Right lobe of liver (tissue), 6 donors: ENCODE measurements around the gene DNM3. TPM values are rescaled to one million over a fixed set of nuclear protein-coding genes. Genes with fewer than 3 reads are reported as not detected.
A peak's percentile ranks its signal among the peaks of the same experiment; 100 is the strongest.

Source experiments
- ATAC-seq, 4 donors: fragments of 200-7000 bp; cut with Tn5 transposase; one replicate each; pipeline ENCODE4 v1.9.1; 2020; ENCODE audit warnings: mild to moderate bottlenecking in 4 of 4, moderate library complexity in 4 of 4
- DNase-seq, 3 donors: peaks; one replicate each; pipeline ENCODE4 v3.0.0-alpha.2; 2020
- H3K27ac ChIP-seq, 3 donors: fragments of 200-600 bp; one replicate each; pipeline ENCODE4 v1.8.0; 2022
- H3K27me3 ChIP-seq, 2 donors: fragments of 200-600 bp; one replicate each; pipeline ENCODE4 v1.8.0; 2022
- H3K36me3 ChIP-seq, 4 donors: fragments of 200-600 bp; sonication (generic) in 1 of 4; one replicate each; pipeline versions ENCODE4 v1.5.1 to v1.8.0; 2017 to 2022; ENCODE audit warnings: control low read depth in 1 of 4
- H3K4me1 ChIP-seq, 4 donors: fragments of 200-600 bp; sonication (generic) in 1 of 4; one replicate each; pipeline versions ENCODE4 v1.5.1 to v1.8.0; 2017 to 2022; ENCODE audit warnings: control low read depth in 1 of 4
- H3K4me3 ChIP-seq, 3 donors: fragments of 200-600 bp; one replicate each; pipeline ENCODE4 v1.8.0; 2022
- H3K9me3 ChIP-seq, 4 donors: fragments of 200-600 bp; sonication (generic) in 1 of 4; one replicate each; pipeline versions ENCODE4 v1.5.1 to v1.8.0; 2017 to 2022; ENCODE audit warnings: control low read depth in 1 of 4
- CTCF ChIP-seq, 4 donors: fragments of 200-600 bp in 3 of 4; fragments of 450-650 bp in 1 of 4; IDR thresholded peaks; one replicate each; pipeline versions ENCODE4 v1.5.1 to v1.8.0; 2016 to 2022; ENCODE audit warnings: antibody characterized with exemption in 4 of 4, mild to moderate bottlenecking in 2 of 4
- POLR2A ChIP-seq: fragments of 450-650 bp; IDR thresholded peaks from one replicate; pipeline ENCODE4 v1.6.1; 2017; ENCODE audit warnings: antibody characterized with exemption, mild to moderate bottlenecking
- WGBS: methylation state at CpG from one replicate; pipeline ENCODE4 v1.1.6; 2018; ENCODE audit warnings: low coverage, low lambda C conversion rate; ENCODE audit not compliant: insufficient coverage; ENCODE audit errors: missing lambda C conversion rate; 5-methylcytosine and 5-hydroxymethylcytosine counted together
- intact Hi-C, 2 donors: fragments of 100-400 bp; cut with DNase I; formaldehyde crosslinking; loops; one replicate each; pipeline versions ENCODE4 v1.11.2 to v1.14.1; 2022
- total RNA-seq, 6 experiments: library from RNA; depleted of rRNA in 2 of 6; stranded (reverse); fragments of >200 nt in 2 of 6; fragmentation: NEBNext Ultra II Directional in 3 of 6; extraction: Animal tissue kit (Norgen Biotek cat#: 25700) in 3 of 6; gene quantifications; one replicate each; pipeline versions ENCODE4 v1.1.0 to v1.2.4, GENCODE V29; 2016 to 2023
- donor health status: DM: no; HTN: yes; CAD: no.
- donor health status: DM: no; HTN: no; CAD: no.
- donor health status: DM: no; HTN: no; CAD: no.
- donor health status: DM: no; HTN: yes; CAD: no.
- donor health status: DM: no; HTN: yes; CAD: no.

DNM3 gene
- total RNA-seq, 6 experiments from 2014 or later: 0.29 to 0.92 (median 0.43) TPM

GRCh38 chr1:171817511-171818265, 23.6 kb upstream of the DNM3 start:
- ATAC-seq: peak in 2 of 4 donors; percentile 39 to 77

GRCh38 chr1:171819946-171820345, 21.4 kb upstream of the DNM3 start:
- 59% methylated on average over 2 of the region's 2 CpGs for WGBS
- intact Hi-C loops: loop anchor here in 1 of 2 donors (10.0 kb wide), 1 partner anchor 135 kb away; no protein-coding TSS in a partner anchor
- TF ChIP-seq CTCF (IDR thresholded peaks at IDR 0.05): no peak
- TF ChIP-seq POLR2A: no peak

More at GRCh38 chr1:171817511-171818265, 23.6 kb upstream of the DNM3 start:
- intact Hi-C loops: loop anchor here in 1 of 2 donors (10.0 kb wide), 1 partner anchor 137 kb away; no protein-coding TSS in a partner anchor
- Histone ChIP-seq H3K36me3 (no peaks in the 10 kb centered on the region), H3K4me3 (no peak overlapping the region), H3K27ac (no peak overlapping the region), H3K9me3 (no peaks in the 10 kb centered on the region), H3K4me1 (no peaks in the 10 kb centered on the region), H3K27me3 (no peaks in the 10 kb centered on the region)
- no peak for DNase-seq
- 31% methylated on average over 3 of the region's 3 CpGs for WGBS
- no peak for TF ChIP-seq POLR2A
- no peak for TF ChIP-seq CTCF (IDR thresholded peaks at IDR 0.05)

GRCh38 chr1:171826973-171827372, 14.3 kb upstream of the DNM3 start:
- DNase-seq: no peak
- WGBS: no CpG with 5 or more reads among the region's 1 CpG
- no peak for TF ChIP-seq CTCF (IDR thresholded peaks at IDR 0.05)
- no peak for TF ChIP-seq POLR2A
- ATAC-seq: no peak
- Histone ChIP-seq H3K27me3 (no peaks in the 10 kb centered on the region), H3K27ac (no peak overlapping the region), H3K36me3 (no peaks in the 10 kb centered on the region), H3K4me3 (no peak overlapping the region), H3K9me3 (no peaks in the 10 kb centered on the region), H3K4me1 (no peaks in the 10 kb centered on the region)
- intact Hi-C loops: no loop called here

More at GRCh38 chr1:171819946-171820345, 21.4 kb upstream of the DNM3 start:
- Histone ChIP-seq H3K9me3 (no peaks in the 10 kb centered on the region), H3K4me3 (no peak overlapping the region), H3K27ac (no peak overlapping the region), H3K27me3 (no peaks in the 10 kb centered on the region), H3K4me1 (no peaks in the 10 kb centered on the region), H3K36me3 (no peaks in the 10 kb centered on the region)
- ATAC-seq (no peak), DNase-seq (no peak)

- TF ChIP-seq CTCF (IDR thresholded peaks at IDR 0.05): no peak
- TF ChIP-seq POLR2A: no peak
- intact Hi-C loops: no loop called here
- H3K4me1 ChIP-seq: no peaks in the 10 kb centered on the region
- WGBS: 87% methylated on average over 7 of the region's 11 CpGs
- ATAC-seq (no peak), DNase-seq (no peak)
- H3K27ac ChIP-seq: no peak overlapping the region
- H3K36me3 ChIP-seq: no peaks in the 10 kb centered on the region
- H3K4me3 ChIP-seq: no peak overlapping the region
- no peaks in the 10 kb centered on the region for H3K27me3 ChIP-seq
- H3K9me3 ChIP-seq: no peaks in the 10 kb centered on the region
These were observed 12.5 kb upstream of the DNM3 start for GRCh38 chr1:171828794-171829193.
